Measurements from ENCODE around the gene APBA1.

Gene APBA1

GRCh38 chr9:69574057-69574456 lies 98.1 kb downstream of the APBA1 start:
- no peak for DNase-seq

- no peak for DNase-seq
Measured at GRCh38 chr9:69573651-69574050, 98.5 kb downstream of the APBA1 start.

- DNase-seq = no peak
Measured at GRCh38 chr9:69572611-69573010, 99.6 kb downstream of the APBA1 start.

GRCh38 chr9:69571032-69571431 lies 101.1 kb downstream of the APBA1 start:
- DNase-seq = no peak

GRCh38 chr9:69569738-69570451 lies 102.3 kb downstream of the APBA1 start:
- DNase-seq = no peak

- DNase-seq = no peak
Measured at GRCh38 chr9:69564557-69564956, 107.6 kb downstream of the APBA1 start.

- DNase-seq = no peak
Measured at GRCh38 chr9:69559126-69559525, 113.0 kb downstream of the APBA1 start.

GRCh38 chr9:69556707-69557106 lies 115.5 kb downstream of the APBA1 start:
- no peak for DNase-seq

- no peak for DNase-seq
Measured at GRCh38 chr9:69555802-69556201, 116.4 kb downstream of the APBA1 start.

GRCh38 chr9:69554945-69555344 lies 117.2 kb downstream of the APBA1 start:
- DNase-seq = no peak

GRCh38 chr9:69549310-69550202 lies 122.6 kb downstream of the APBA1 start:
- DNase-seq = no peak

- no peak for DNase-seq
Measured at GRCh38 chr9:69548681-69549080, 123.5 kb downstream of the APBA1 start.

- DNase-seq = no peak
Measured at GRCh38 chr9:69546265-69546664, 125.9 kb downstream of the APBA1 start.

- no peak for DNase-seq
Measured at GRCh38 chr9:69542942-69543704, 129.0 kb downstream of the APBA1 start.

- no peak for DNase-seq
Measured at GRCh38 chr9:69542058-69542457, 130.1 kb downstream of the APBA1 start.

GRCh38 chr9:69535911-69536310 lies 136.3 kb downstream of the APBA1 start:
- DNase-seq = no peak

GRCh38 chr9:69535286-69535832 lies 136.8 kb downstream of the APBA1 start:
- DNase-seq = no peak

GRCh38 chr9:69532396-69532795 lies 139.8 kb downstream of the APBA1 start:
- DNase-seq = no peak

GRCh38 chr9:69527454-69527853 lies 144.7 kb downstream of the APBA1 start:
- no peak for DNase-seq

- DNase-seq = no peak
Measured at GRCh38 chr9:69526699-69527098, 145.5 kb downstream of the APBA1 start.

GRCh38 chr9:69519470-69520240 lies 152.5 kb downstream of the APBA1 start:
- no peak for DNase-seq

Measured in activated T-cell treated with anti-CD3 and anti-CD28 coated beads, Interleukin-2, amount 50 U/mL, for 1 hour (primary cell).